Adrenal gland (tissue), 12 donors: ENCODE measurements around the gene BLMH. TPM values are rescaled to one million over a fixed set of nuclear protein-coding genes. Genes with fewer than 3 reads are reported as not detected.

Experiments
- DNase-seq, 7 donors: peaks; one replicate each; pipeline ENCODE4 v3.0.0-alpha.2; 2019 to 2020
- H3K27ac ChIP-seq, 5 donors: fragments of 200-600 bp; sonication (generic) in 4 of 5; 1 replicate in 3 of 5; 2 replicates in 2 of 5; pipeline versions ENCODE4 v1.5.1 to v1.8.0; 2016 to 2020; ENCODE audit warnings: mild to moderate bottlenecking in 1 of 5
- H3K27me3 ChIP-seq: fragments of 200-600 bp; 2 replicates; pipeline ENCODE4 v1.8.0; 2021
- H3K36me3 ChIP-seq, 2 donors: fragments of 200-600 bp; replicated peaks in 1 of 2; 1 replicate in 1 of 2; 2 replicates in 1 of 2; pipeline versions ENCODE4 v1.5.1 to v1.8.0; 2018 to 2022
- H3K4me1 ChIP-seq, 2 donors: fragments of 200-600 bp; replicated peaks in 1 of 2; 1 replicate in 1 of 2; 2 replicates in 1 of 2; pipeline versions ENCODE4 v1.5.1 to v1.8.0; 2018 to 2021
- H3K4me3 ChIP-seq, 4 donors: fragments of 200-600 bp; sonication (generic) in 3 of 4; one replicate each; pipeline ENCODE4 v1.5.1; 2016 to 2018
- H3K9me3 ChIP-seq, 3 donors: fragments of 200-600 bp; sonication (generic) in 1 of 3; replicated peaks in 1 of 3; 1 replicate in 2 of 3; 2 replicates in 1 of 3; pipeline versions ENCODE4 v1.5.1 to v1.8.0; 2016 to 2021
- POLR2A ChIP-seq, 2 donors: fragments of 450-650 bp; IDR thresholded peaks; one replicate each; pipeline ENCODE4 v1.6.1; 2017; ENCODE audit warnings: antibody characterized with exemption in 2 of 2, mild to moderate bottlenecking in 2 of 2, moderate library complexity in 1 of 2
- WGBS, 4 donors: extraction: QIAGEN DNeasy Blood & Tissue Kit in 2 of 4; methylation state at CpG; one replicate each; pipeline versions ENCODE4 v1.1.5 to v1.1.7; 2013 to 2017; 5-methylcytosine and 5-hydroxymethylcytosine counted together
- intact Hi-C, 2 donors: fragments of 100-400 bp; cut with DNase I; formaldehyde crosslinking; loops; one replicate each; pipeline versions ENCODE4 v1.14.1 to v1.15.0; 2022 to 2023
- polyA plus RNA-seq, 3 donors: library from polyadenylated mRNA; stranded (reverse); fragments of 200-250 nt in 2 of 3; fragments of 350-450 nt in 1 of 3; fragmentation: Illumina TruSeq in 1 of 3; extraction: RNeasy Lipid Tissue Mini Kit (QIAGEN cat#74804) in 1 of 3; gene quantifications; one replicate each; pipeline ENCODE4 v1.2.3, GENCODE V29; 2013 to 2014
- total RNA-seq, 9 donors: library from RNA; depleted of rRNA in 4 of 9; stranded (reverse); fragments of >200 nt in 4 of 9; fragments of 120-200 nt in 1 of 9; fragmentation: NEBNext Ultra II Directional in 1 of 9; extraction: Animal tissue kit (Norgen Biotek cat#: 25700) in 1 of 9; gene quantifications; one replicate each; pipeline versions ENCODE4 v1.1.0 to v1.2.4, GENCODE V29; 2013 to 2023
- TF ChIP-seq, protein P1 (sequence below), 6 experiments: fragments of 450-650 bp in 4 of 6; fragments of 200-600 bp in 2 of 6; sonication (generic) in 1 of 6; IDR thresholded peaks; 1 replicate in 5 of 6; 2 replicates in 1 of 6; pipeline versions ENCODE4 v1.5.1 to v1.8.0; 2016 to 2021; ENCODE audit warnings: antibody characterized with exemption in 6 of 6, mild to moderate bottlenecking in 2 of 6, moderate library complexity in 1 of 6
- donor health status: healthy with polysubstance abuse.
- donor health status: Bipolar disorder and iron deficiency.
- donor health status: DM: yes; HTN: yes; CAD: no.
- donor health status: DM: no; HTN: no; CAD: no.
- donor health status: DM: no; HTN: no; CAD: no.
- donor health status: DM: yes; HTN: yes; CAD: no.

BLMH gene
- total and polyA plus RNA-seq, 12 donors: 12.1 to 41.7 (median 18.9) TPM

DNA sequence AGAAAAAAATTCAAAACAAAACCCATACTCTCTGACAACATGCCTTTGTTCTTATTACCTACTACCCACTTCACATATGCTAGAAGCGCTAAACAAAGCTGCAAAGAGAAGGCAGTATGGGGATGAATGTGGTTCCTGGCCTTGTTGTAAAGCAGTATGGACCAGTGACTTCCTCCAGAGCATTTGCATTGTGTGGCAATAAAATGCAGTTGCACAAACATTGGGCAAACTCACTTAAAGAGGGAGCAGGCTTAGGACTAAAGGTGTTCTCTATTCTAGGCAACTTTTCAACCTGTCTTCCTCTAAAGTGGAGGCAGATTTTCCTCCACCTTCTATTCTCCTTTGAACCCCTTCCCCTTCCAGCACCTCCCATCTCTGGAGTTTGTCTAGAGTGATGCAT lies 25.0 kb upstream of the BLMH start:
- Histone ChIP-seq H3K27me3 (peaks cover 6% of the 10 kb centered on the region), H3K9me3 (no peaks in the 10 kb centered on the region), H3K27ac (no peak overlapping the region), H3K4me1 (no peaks in the 10 kb centered on the region), H3K4me3 (no peak overlapping the region), H3K36me3 (no peaks in the 10 kb centered on the region)
- no peak for DNase-seq
- TF ChIP-seq, protein P1, sequence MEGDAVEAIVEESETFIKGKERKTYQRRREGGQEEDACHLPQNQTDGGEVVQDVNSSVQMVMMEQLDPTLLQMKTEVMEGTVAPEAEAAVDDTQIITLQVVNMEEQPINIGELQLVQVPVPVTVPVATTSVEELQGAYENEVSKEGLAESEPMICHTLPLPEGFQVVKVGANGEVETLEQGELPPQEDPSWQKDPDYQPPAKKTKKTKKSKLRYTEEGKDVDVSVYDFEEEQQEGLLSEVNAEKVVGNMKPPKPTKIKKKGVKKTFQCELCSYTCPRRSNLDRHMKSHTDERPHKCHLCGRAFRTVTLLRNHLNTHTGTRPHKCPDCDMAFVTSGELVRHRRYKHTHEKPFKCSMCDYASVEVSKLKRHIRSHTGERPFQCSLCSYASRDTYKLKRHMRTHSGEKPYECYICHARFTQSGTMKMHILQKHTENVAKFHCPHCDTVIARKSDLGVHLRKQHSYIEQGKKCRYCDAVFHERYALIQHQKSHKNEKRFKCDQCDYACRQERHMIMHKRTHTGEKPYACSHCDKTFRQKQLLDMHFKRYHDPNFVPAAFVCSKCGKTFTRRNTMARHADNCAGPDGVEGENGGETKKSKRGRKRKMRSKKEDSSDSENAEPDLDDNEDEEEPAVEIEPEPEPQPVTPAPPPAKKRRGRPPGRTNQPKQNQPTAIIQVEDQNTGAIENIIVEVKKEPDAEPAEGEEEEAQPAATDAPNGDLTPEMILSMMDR (IDR thresholded peaks at IDR 0.05): no peak
- TF ChIP-seq POLR2A (IDR thresholded peaks at IDR 0.05): no peak
- 81 to 100% (median 93%) methylated on average over 1 of the region's 1 CpG for WGBS, 4 donors
- intact Hi-C loops: no loop called here

DNA sequence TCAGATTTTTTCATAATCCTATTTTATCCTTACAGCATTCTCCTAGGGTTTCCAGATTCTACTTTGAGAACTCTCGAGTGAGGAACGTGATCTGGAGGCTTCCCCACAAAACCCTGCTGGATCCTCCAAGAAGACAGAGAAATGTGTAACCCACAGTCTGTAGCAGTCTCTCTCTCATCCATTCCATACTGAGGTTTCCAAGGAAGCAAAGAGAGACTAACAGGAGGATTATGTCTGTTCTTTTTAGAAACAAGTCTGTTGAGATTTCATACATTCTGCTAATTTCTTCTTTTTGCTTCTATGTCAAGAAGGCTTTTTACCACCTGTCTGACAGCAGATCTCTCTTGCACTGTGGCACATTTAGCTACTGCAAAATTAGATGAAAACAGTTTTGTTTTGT lies 23.4 kb upstream of the BLMH start:
- Histone ChIP-seq H3K9me3 (no peaks in the 10 kb centered on the region), H3K27me3 (peaks cover 6% of the 10 kb centered on the region), H3K36me3 (no peaks in the 10 kb centered on the region), H3K4me1 (no peaks in the 10 kb centered on the region), H3K4me3 (no peak overlapping the region), H3K27ac (no peak overlapping the region)
- no peak for DNase-seq
- intact Hi-C loops: no loop called here
- TF ChIP-seq, protein P1 (IDR thresholded peaks at IDR 0.05): no peak
- no peak for TF ChIP-seq POLR2A (IDR thresholded peaks at IDR 0.05)
- WGBS, 4 donors: 61 to 80% (median 73%) methylated on average over 2 of the region's 2 CpGs

DNA sequence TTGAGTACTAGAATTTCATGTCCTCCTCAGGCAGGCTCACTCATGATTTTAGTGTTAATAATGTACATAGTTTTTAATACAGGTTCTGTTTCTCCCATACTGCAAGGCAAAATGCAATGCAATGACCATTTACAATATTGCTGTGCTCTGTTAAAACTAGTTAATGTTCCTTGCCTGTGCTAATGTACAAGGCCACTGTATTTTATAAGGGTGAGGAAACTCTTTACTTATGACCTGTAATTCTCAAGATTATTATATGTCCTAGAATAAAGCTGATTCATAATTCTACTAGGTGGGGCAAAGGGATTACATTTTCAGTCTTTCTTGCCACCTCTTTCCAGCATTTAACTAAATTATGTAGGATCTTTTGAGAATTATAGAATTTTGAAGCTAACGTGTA lies 22.7 kb upstream of the BLMH start:
- intact Hi-C loops: no loop called here
- no peak for DNase-seq
- Histone ChIP-seq H3K27ac (no peak overlapping the region), H3K4me1 (no peaks in the 10 kb centered on the region), H3K27me3 (peaks cover 6% of the 10 kb centered on the region), H3K9me3 (no peaks in the 10 kb centered on the region), H3K36me3 (no peaks in the 10 kb centered on the region), H3K4me3 (no peak overlapping the region)
- WGBS, 4 donors: 71 to 86% (median 80%) methylated on average over 1 of the region's 1 CpG
- no peak for TF ChIP-seq POLR2A (IDR thresholded peaks at IDR 0.05)
- TF ChIP-seq, protein P1 (IDR thresholded peaks at IDR 0.05): no peak

DNA sequence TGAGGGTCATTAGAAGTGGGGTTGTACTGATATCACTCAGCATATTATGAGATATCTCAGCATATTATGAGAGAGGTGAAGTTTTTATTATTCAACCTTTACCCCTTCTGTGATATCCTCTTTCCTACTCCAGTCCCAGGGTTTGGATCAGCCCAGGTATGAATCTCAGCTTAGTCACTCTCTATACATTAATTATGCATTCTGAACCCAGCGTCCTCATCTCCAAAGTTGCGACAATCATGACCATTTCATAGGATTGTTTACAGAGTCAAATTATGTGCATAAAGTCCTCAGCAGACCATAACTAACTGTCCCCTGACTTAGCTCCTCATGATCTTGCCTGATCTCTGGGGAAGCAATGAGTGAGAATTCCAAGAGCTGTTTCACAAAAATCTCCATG lies 20.5 kb upstream of the BLMH start:
- intact Hi-C loops: no loop called here
- no peak overlapping the region for H3K4me3 ChIP-seq
- no peak overlapping the region for H3K27ac ChIP-seq
- TF ChIP-seq, protein P1 (IDR thresholded peaks at IDR 0.05): no peak
- TF ChIP-seq POLR2A (IDR thresholded peaks at IDR 0.05): no peak
- 74 to 89% (median 77%) methylated on average over 2 of the region's 2 CpGs for WGBS, 4 donors
- no peak for DNase-seq
- no peaks in the 10 kb centered on the region for H3K9me3 ChIP-seq
- no peaks in the 10 kb centered on the region for H3K36me3 ChIP-seq
- H3K4me1 ChIP-seq: no peaks in the 10 kb centered on the region
- peaks cover 3% of the 10 kb centered on the region for H3K27me3 ChIP-seq
